HG03064 (cell line): ENCODE measurements around the gene TNRC6A.

Experiments
- ATAC-seq: cut with Tn5 transposase; IDR thresholded peaks from one replicate; pipeline ENCODE4 v1.9.1; 2021; ENCODE audit warnings: low read depth; ENCODE audit not compliant: unreplicated experiment

The TNRC6A gene

GRCh38 chr16:24863582-24864437 lies 134.4 kb downstream of the TNRC6A start:
- ATAC-seq: no peak

DNA sequence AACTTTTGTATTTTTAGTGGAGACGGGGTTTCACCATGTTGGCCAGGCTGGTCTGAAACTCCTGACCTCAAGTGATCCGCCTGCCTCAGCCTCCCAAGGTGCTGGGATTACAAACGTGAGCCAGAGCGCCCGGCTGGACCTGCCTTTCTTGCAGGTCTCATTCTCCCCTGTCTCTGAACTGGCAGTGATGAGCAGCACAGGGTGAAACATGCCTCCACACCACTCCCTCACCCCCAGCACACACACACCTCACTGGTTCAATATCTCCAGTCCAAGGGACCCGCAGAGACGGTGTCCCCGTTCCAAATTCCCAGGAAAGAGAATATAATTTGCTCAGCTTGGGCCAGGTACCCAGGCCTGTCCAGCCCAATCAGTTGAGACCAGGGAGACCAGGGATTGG lies 139.6 kb downstream of the TNRC6A start:
- no peak for ATAC-seq

- no peak for ATAC-seq
Measured at GRCh38 chr16:24871891-24872290, 142.4 kb downstream of the TNRC6A start.

- ATAC-seq: no peak
Measured at GRCh38 chr16:24873028-24873427, 143.6 kb downstream of the TNRC6A start.

GRCh38 chr16:24875466-24875865 lies 146.0 kb downstream of the TNRC6A start:
- no peak for ATAC-seq
